ENCODE measurements around the gene EVA1C.

The EVA1C gene

GRCh38 chr21:32452641-32453040 is 40.1 kb downstream of the EVA1C start:
- no peak overlapping the region for H3K4me2 ChIP-seq (ENCODE audit: low read length)
- no peaks in the 10 kb centered on the region for H3K9me3 ChIP-seq (ENCODE audit: insufficient read depth, low read length)
- H3K9ac ChIP-seq (ENCODE audit: low read length): no peak overlapping the region
- no peaks in the 10 kb centered on the region for H3K79me2 ChIP-seq (ENCODE audit: low read length)
- H3K27ac ChIP-seq (ENCODE audit: low read length): no peak overlapping the region
- H4K20me1 ChIP-seq (ENCODE audit: insufficient read depth, low read length): no peaks in the 10 kb centered on the region
- no peak overlapping the region for H2AFZ ChIP-seq (ENCODE audit: low read depth, low read length)
- no peaks in the 10 kb centered on the region for H3K36me3 ChIP-seq (replicated peaks; ENCODE audit: low read depth, low read length)
- H3K4me1 ChIP-seq (ENCODE audit: low read length): no peaks in the 10 kb centered on the region
- H3K27me3 ChIP-seq (ENCODE audit: low read depth, low read length): no peaks in the 10 kb centered on the region
- TF ChIP-seq, protein P1, sequence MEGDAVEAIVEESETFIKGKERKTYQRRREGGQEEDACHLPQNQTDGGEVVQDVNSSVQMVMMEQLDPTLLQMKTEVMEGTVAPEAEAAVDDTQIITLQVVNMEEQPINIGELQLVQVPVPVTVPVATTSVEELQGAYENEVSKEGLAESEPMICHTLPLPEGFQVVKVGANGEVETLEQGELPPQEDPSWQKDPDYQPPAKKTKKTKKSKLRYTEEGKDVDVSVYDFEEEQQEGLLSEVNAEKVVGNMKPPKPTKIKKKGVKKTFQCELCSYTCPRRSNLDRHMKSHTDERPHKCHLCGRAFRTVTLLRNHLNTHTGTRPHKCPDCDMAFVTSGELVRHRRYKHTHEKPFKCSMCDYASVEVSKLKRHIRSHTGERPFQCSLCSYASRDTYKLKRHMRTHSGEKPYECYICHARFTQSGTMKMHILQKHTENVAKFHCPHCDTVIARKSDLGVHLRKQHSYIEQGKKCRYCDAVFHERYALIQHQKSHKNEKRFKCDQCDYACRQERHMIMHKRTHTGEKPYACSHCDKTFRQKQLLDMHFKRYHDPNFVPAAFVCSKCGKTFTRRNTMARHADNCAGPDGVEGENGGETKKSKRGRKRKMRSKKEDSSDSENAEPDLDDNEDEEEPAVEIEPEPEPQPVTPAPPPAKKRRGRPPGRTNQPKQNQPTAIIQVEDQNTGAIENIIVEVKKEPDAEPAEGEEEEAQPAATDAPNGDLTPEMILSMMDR (IDR thresholded peaks at IDR 0.05; ENCODE audit: low read depth, low read length): no peak
- no peak for TF ChIP-seq EZH2phosphoT487 (IDR thresholded peaks at IDR 0.05; ENCODE audit: low read depth)
- H3K4me3 ChIP-seq (ENCODE audit: low read length): no peak overlapping the region

GRCh38 chr21:32455548-32455947 is 43.0 kb downstream of the EVA1C start:
- no peaks in the 10 kb centered on the region for H4K20me1 ChIP-seq (ENCODE audit: insufficient read depth, low read length)
- H3K9me3 ChIP-seq (ENCODE audit: insufficient read depth, low read length): no peaks in the 10 kb centered on the region
- no peak overlapping the region for H3K9ac ChIP-seq (ENCODE audit: low read length)
- no peak overlapping the region for H3K27ac ChIP-seq (ENCODE audit: low read length)
- no peak overlapping the region for H2AFZ ChIP-seq (ENCODE audit: low read depth, low read length)
- H3K4me1 ChIP-seq (ENCODE audit: low read length): no peaks in the 10 kb centered on the region
- no peak overlapping the region for H3K4me3 ChIP-seq (ENCODE audit: low read length)
- no peaks in the 10 kb centered on the region for H3K36me3 ChIP-seq (replicated peaks; ENCODE audit: low read depth, low read length)
- no peaks in the 10 kb centered on the region for H3K79me2 ChIP-seq (ENCODE audit: low read length)
- no peak overlapping the region for H3K4me2 ChIP-seq (ENCODE audit: low read length)
- no peak for TF ChIP-seq EZH2phosphoT487 (IDR thresholded peaks at IDR 0.05; ENCODE audit: low read depth)
- TF ChIP-seq, protein P1 (IDR thresholded peaks at IDR 0.05; ENCODE audit: low read depth, low read length): no peak
- H3K27me3 ChIP-seq (ENCODE audit: low read depth, low read length): no peaks in the 10 kb centered on the region

DNA sequence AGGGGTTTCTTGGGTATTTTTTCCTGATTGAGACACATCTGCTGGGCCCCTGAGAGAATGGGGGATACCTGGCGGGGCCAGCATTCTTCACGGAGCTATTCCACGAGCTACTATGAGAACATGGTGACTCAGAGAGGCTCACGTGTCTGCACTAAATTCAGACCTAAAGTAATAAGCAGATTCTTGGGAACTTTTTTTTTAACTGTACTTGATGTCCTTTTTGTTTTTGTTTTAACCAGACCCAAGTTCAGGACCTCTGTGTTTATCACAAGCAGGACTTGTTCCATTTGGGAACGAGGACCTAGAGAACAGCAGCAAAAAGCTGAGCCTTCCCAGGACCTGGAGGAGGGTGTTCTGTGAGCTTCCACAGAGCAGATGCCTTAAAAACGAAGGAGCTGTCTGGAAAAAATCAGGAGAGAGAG is 44.0 kb downstream of the EVA1C start:
- Histone ChIP-seq H3K9ac (ENCODE audit: low read length) (no peak overlapping the region), H3K4me2 (ENCODE audit: low read length) (no peak overlapping the region), H4K20me1 (ENCODE audit: insufficient read depth, low read length) (no peaks in the 10 kb centered on the region), H3K4me3 (ENCODE audit: low read length) (no peak overlapping the region), H3K9me3 (ENCODE audit: insufficient read depth, low read length) (no peaks in the 10 kb centered on the region), H3K79me2 (ENCODE audit: low read length) (no peaks in the 10 kb centered on the region), H2AFZ (ENCODE audit: low read depth, low read length) (no peak overlapping the region), H3K27me3 (ENCODE audit: low read depth, low read length) (no peaks in the 10 kb centered on the region), H3K27ac (ENCODE audit: low read length) (no peak overlapping the region), H3K4me1 (ENCODE audit: low read length) (no peaks in the 10 kb centered on the region), H3K36me3 (replicated peaks; ENCODE audit: low read depth, low read length) (no peaks in the 10 kb centered on the region)
- TF ChIP-seq EZH2phosphoT487 (IDR thresholded peaks at IDR 0.05; ENCODE audit: low read depth): no peak
- TF ChIP-seq, protein P1 (IDR thresholded peaks at IDR 0.05; ENCODE audit: low read depth, low read length): no peak

- Histone ChIP-seq H3K4me3 (ENCODE audit: low read length) (no peak overlapping the region), H3K4me2 (ENCODE audit: low read length) (no peak overlapping the region), H3K27ac (ENCODE audit: low read length) (no peak overlapping the region), H3K27me3 (ENCODE audit: low read depth, low read length) (no peaks in the 10 kb centered on the region), H4K20me1 (ENCODE audit: insufficient read depth, low read length) (no peaks in the 10 kb centered on the region), H3K79me2 (ENCODE audit: low read length) (no peaks in the 10 kb centered on the region), H3K9ac (ENCODE audit: low read length) (no peak overlapping the region), H2AFZ (ENCODE audit: low read depth, low read length) (no peak overlapping the region), H3K36me3 (replicated peaks; ENCODE audit: low read depth, low read length) (no peaks in the 10 kb centered on the region), H3K4me1 (ENCODE audit: low read length) (no peaks in the 10 kb centered on the region), H3K9me3 (ENCODE audit: insufficient read depth, low read length) (no peaks in the 10 kb centered on the region)
- TF ChIP-seq, protein P1 (IDR thresholded peaks at IDR 0.05; ENCODE audit: low read depth, low read length): no peak
- TF ChIP-seq EZH2phosphoT487 (IDR thresholded peaks at IDR 0.05; ENCODE audit: low read depth): no peak
These were observed 44.9 kb downstream of the EVA1C start for GRCh38 chr21:32457360-32457840.

Measured in OCI-LY3 (cell line).